ENCODE results near the gene MRPL3. TPM values are rescaled to one million over a fixed set of nuclear protein-coding genes. Genes with fewer than 3 reads are reported as not detected.

The MRPL3 gene
- total and polyA plus RNA-seq, 2 donors (not counting 3 experiments of a cell fraction or from before 2014, with no cell fraction given) = 49.6 to 68.2 TPM

GRCh38 chr3:131526801-131527347, 24.1 kb upstream of the MRPL3 start:
- Histone ChIP-seq H3K36me3 (ENCODE audit: control insufficient read depth in 2 of 2, extremely low read depth in 1 of 2, insufficient read depth in 2 of 2, low read length in 2 of 2) (no peaks in the 10 kb centered on the region), H3K4me1 (ENCODE audit: control insufficient read depth, extremely low read depth, insufficient read depth, low read length) (no peaks in the 10 kb centered on the region), H3K9me1 (replicated peaks; ENCODE audit: control insufficient read depth, extremely low read depth, insufficient read depth, low read length) (no peaks in the 10 kb centered on the region), H3K9ac (replicated peaks; ENCODE audit: extremely low read depth, insufficient read depth, low read length) (no peak overlapping the region), H3K4me3 (replicated peaks in 1 of 3; ENCODE audit: insufficient read depth in 1 of 3, low read depth in 1 of 3, low read length in 3 of 3) (peak overlapping the region in 1 of 3 experiments; percentile 28), H3K4me2 (ENCODE audit: insufficient read depth, low read length) (peak overlapping the region; percentile 74), H3K9me3 (replicated peaks; ENCODE audit: control insufficient read depth, insufficient read depth, low read length) (no peaks in the 10 kb centered on the region), H3K27me3 (ENCODE audit: control insufficient read depth in 2 of 2, insufficient read depth in 2 of 2, low read length in 2 of 2) (peaks cover 2 to 14% of the 10 kb centered on the region in 2 experiments), H2AFZ (ENCODE audit: low read depth, low read length) (peak overlapping the region; percentile 96), H4K20me1 (replicated peaks; ENCODE audit: control insufficient read depth, extremely low read depth, insufficient read depth, low read length) (no peaks in the 10 kb centered on the region), H3K27ac (ENCODE audit: insufficient read depth, low read depth, low read length) (no peak overlapping the region), H3K79me2 (ENCODE audit: control insufficient read depth, insufficient read depth, low read length) (no peaks in the 10 kb centered on the region)
- CTCF ChIA-PET = interaction anchor here (0.6 to 1.7 kb wide), 13 partner anchors 9 to 508 kb away, joined by 3 to 7 read pairs (median 4); partner anchors contain the start of gene CPNE4
- BruUV-seq (replicated peaks) = no TSS peak
- intact Hi-C loops (cut with micrococcal nuclease) (no loop called here), dilution Hi-C loops (cut with MboI; ENCODE audit: extremely low pct_ligation_motif_present, low sequenced_read_pairs) (no loop called here)
- TF ChIP-seq GATA2 (IDR thresholded peaks at IDR 0.05; ENCODE audit: insufficient read depth, insufficient read length, low read depth, low read length) = no peak
- TF ChIP-seq FOS (IDR thresholded peaks at IDR 0.05; ENCODE audit: borderline replicate concordance, insufficient read depth, low read length) = no peak
- TF ChIP-seq CTCF (IDR thresholded peaks at IDR 0.05; ENCODE audit: extremely low read depth in 1 of 2, insufficient read depth in 1 of 2, low read depth in 1 of 2, low read length in 2 of 2) = peak; percentile 48 to 67
- no peak for TF ChIP-seq MAX (IDR thresholded peaks at IDR 0.05; ENCODE audit: insufficient read depth, insufficient read length)
- TF ChIP-seq POLR2A (IDR thresholded peaks at IDR 0.05; ENCODE audit: low read depth, low read length) = no peak
- TF ChIP-seq POLR2AphosphoS5 (IDR thresholded peaks at IDR 0.05; ENCODE audit: insufficient read depth, low read depth, low read length) = no peak
- no peak for TF ChIP-seq EZH2 (IDR thresholded peaks at IDR 0.05; ENCODE audit: borderline replicate concordance, low read depth, low read length, severe bottlenecking)
- no peak for TF ChIP-seq JUN (IDR thresholded peaks at IDR 0.05; ENCODE audit: borderline replicate concordance, insufficient read depth, insufficient read length, low read depth)
- TF ChIP-seq MYC (IDR thresholded peaks at IDR 0.05; ENCODE audit: low read depth, low read length) = no peak
- DNase-seq (ENCODE audit: low read depth, low spot score) = peak; percentile 42
- POLR2A ChIA-PET = no interaction called here
- FAIRE-seq = no peak
